Activated CD4-positive, alpha-beta T cell treated with anti-CD3 and anti-CD28 coated beads, Interleukin-2, amount 50 U/mL, for 1 hour (primary cell): Measurements from ENCODE around the gene LCP2.

Source experiments
- DNase-seq: peaks from one replicate; pipeline ENCODE4 v3.0.0-alpha.2; 2020

The LCP2 gene

DNA sequence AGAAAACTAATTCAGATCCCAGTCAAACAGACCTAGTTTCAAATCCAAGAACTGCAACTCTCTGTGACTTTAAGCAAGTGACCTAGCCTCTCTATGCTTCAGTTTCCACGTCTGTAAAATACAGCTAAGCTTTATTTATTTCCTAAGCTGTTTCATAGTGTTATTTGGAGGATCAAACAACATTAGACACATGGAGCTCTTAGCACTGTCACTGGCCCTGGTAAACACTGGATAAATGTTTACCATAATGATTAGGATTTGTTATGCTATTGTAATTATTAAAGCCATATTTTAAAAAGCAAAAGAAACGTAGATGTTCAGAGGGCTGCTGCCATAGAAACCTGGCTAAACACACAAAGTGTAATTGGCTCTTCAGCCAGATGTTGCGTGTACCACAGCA is 91.4 kb downstream of the LCP2 start:
- no peak for DNase-seq

DNA sequence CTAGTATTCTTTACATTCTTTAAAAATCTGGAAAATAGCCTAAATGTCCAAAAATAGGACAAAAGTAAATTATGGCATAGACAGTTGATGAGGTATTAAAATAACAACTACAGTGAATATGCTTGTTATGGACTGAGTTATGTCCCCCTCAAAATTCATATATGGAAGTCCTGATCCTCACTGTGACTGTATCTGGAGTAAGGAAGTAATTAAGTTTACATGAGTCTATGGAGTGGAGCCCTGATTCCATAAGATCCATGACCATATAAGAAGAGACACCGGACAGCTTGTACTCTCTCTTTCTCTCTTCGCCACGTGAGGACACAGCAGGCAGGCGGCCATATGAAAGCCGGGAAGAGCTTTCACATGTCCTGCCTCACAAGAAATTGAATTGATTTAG is 93.4 kb downstream of the LCP2 start:
- DNase-seq = no peak

GRCh38 chr5:170202117-170202516 is 95.5 kb downstream of the LCP2 start:
- no peak for DNase-seq

GRCh38 chr5:170201311-170201710 is 96.3 kb downstream of the LCP2 start:
- DNase-seq = no peak

DNA sequence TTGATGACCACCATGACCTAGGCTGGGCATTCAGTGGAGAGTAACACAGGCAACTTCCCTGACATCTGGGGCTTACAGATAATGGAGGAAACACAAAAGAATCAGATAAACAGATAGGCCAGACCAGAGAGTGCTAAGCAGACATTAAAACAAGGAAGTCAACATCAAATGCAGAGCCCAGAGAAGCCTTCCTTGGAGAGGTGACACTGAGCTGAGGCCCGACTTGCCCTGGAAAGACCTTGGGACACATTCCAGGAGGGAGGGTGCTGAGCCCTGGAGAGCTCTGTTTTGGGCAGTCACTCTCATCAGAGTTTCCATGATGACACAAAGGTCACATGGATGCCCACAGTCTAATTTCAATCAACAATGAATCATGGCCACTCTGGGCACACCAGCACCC is 96.7 kb downstream of the LCP2 start:
- DNase-seq = no peak
